Activated naive CD4-positive, alpha-beta T cell (primary cell): ENCODE data around the gene STK39.
"Not testable (repeated sequence)": the region's sequence is repeated elsewhere in the genome, so short reads cannot be mapped to it uniquely, and the experiment has no call there.

ENCODE experiments used
- DNase-seq, 4 experiments: peaks; one replicate each; lab custom pipeline; 2025; lab: John Stamatoyannopoulos, UW

The STK39 gene

GRCh38 chr2:168137510-168138180, 109.8 kb downstream of the STK39 start:
- DNase-seq: no peak

- no peak for DNase-seq
Observed at GRCh38 chr2:168136392-168136977, 110.9 kb downstream of the STK39 start.

GRCh38 chr2:168135630-168136029, 111.8 kb downstream of the STK39 start:
- no peak for DNase-seq

GRCh38 chr2:168135121-168135520, 112.3 kb downstream of the STK39 start:
- no peak for DNase-seq

- DNase-seq: no peak
Observed at GRCh38 chr2:168134485-168134884, 112.9 kb downstream of the STK39 start.

GRCh38 chr2:168132389-168132788, 115.0 kb downstream of the STK39 start:
- DNase-seq: no peak

- DNase-seq: no peak
Observed at GRCh38 chr2:168130346-168130745, 117.0 kb downstream of the STK39 start.

GRCh38 chr2:168127371-168127770, 120.0 kb downstream of the STK39 start:
- DNase-seq: no peak

- not testable (repeated sequence) for DNase-seq
Observed at GRCh38 chr2:168122210-168122609, 125.2 kb downstream of the STK39 start.

GRCh38 chr2:168120730-168121129, 126.7 kb downstream of the STK39 start:
- no peak for DNase-seq

- no peak for DNase-seq
Observed at GRCh38 chr2:168120310-168120709, 127.1 kb downstream of the STK39 start.

- no peak for DNase-seq
Observed at GRCh38 chr2:168119515-168120141, 127.8 kb downstream of the STK39 start.

- no peak for DNase-seq
Observed at GRCh38 chr2:168118733-168119514, 128.5 kb downstream of the STK39 start.

- no peak for DNase-seq
Observed at GRCh38 chr2:168116448-168116847, 130.9 kb downstream of the STK39 start.

- DNase-seq: no peak
Observed at GRCh38 chr2:168114619-168115018, 132.8 kb downstream of the STK39 start.

GRCh38 chr2:168114040-168114439, 133.4 kb downstream of the STK39 start:
- DNase-seq: no peak

- DNase-seq: no peak
Observed at GRCh38 chr2:168107322-168107721, 140.1 kb downstream of the STK39 start.

- DNase-seq: no peak
Observed at GRCh38 chr2:168105127-168105683, 142.2 kb downstream of the STK39 start.

GRCh38 chr2:168097431-168097830, 150.0 kb downstream of the STK39 start:
- DNase-seq: no peak

GRCh38 chr2:168096158-168096557, 151.2 kb downstream of the STK39 start:
- DNase-seq: no peak

GRCh38 chr2:168091986-168092385, 155.4 kb downstream of the STK39 start:
- DNase-seq: no peak

GRCh38 chr2:168090366-168091135, 156.8 kb downstream of the STK39 start:
- no peak for DNase-seq
